GM12878 (cell line): ENCODE results near the gene SFT2D2. TPM values are rescaled to one million over a fixed set of nuclear protein-coding genes. Genes with fewer than 3 reads are reported as not detected.

Experiments
- ATAC-seq: fragments of 200-7000 bp; cut with Tn5 transposase; 3 replicates; pipeline ENCODE4 v1.9.1; 2020; ENCODE audit warnings: mild to moderate bottlenecking, moderate library complexity
- BruUV-seq: library from RNA; stranded (reverse); fragments of 400-500 nt; replicated peaks from 2 replicates; lab custom pipeline; 2021; lab: Mats Ljungman, UMichigan
- CTCF ChIA-PET: fragments of 300-600 bp; sonication (Branson Sonifier 250); formaldehyde crosslinking; extraction: SDS; loops from one replicate; lab custom pipeline; 2021; ENCODE audit warnings: inconsistent platforms; lab: Yijun Ruan, JAX
- POLR2A ChIA-PET: fragments of 350-600 bp; formaldehyde crosslinking; extraction: SDS; loops from one replicate; lab custom pipeline; 2021; ENCODE audit warnings: inconsistent platforms; lab: Charles Lee
- RAD21 ChIA-PET: fragments of 300-600 bp; sonication (Branson Sonifier 250); formaldehyde crosslinking; loops from one replicate; lab custom pipeline; 2023; ENCODE audit warnings: antibody characterized with exemption; ENCODE audit not compliant: unreplicated experiment; lab: Charles Lee
- SMC1A ChIA-PET: fragments of 300-600 bp; sonication (Branson Sonifier 250); formaldehyde crosslinking; loops from one replicate; lab custom pipeline; 2023; ENCODE audit not compliant: unreplicated experiment, uncharacterized antibody; lab: Charles Lee
- DNase-seq: peaks from one replicate; pipeline ENCODE4 v3.0.0-alpha.2; 2011; ENCODE audit warnings: low read depth, low spot score
- FAIRE-seq: peaks from 3 replicates; lab custom pipeline; 2011; peaks lifted over from hg19 to GRCh38; lab: Jason Lieb, UNC
- H2AFZ ChIP-seq: 2 replicates; pipeline ENCODE4 v1.6.0; 2011; ENCODE audit warnings: low read depth, low read length, control low read depth; ENCODE audit not compliant: control insufficient read depth
- H3K27ac ChIP-seq: 2 replicates; pipeline ENCODE4 v1.5.1; 2011; ENCODE audit warnings: control low read depth; ENCODE audit not compliant: control insufficient read depth, insufficient read depth
- H3K27me3 ChIP-seq, 2 experiments: replicated peaks in 1 of 2; 2 replicates each; pipeline versions ENCODE4 v1.6.0 to v1.6.1; 2011; ENCODE audit warnings: low read length in 1 of 2; ENCODE audit not compliant: control insufficient read depth in 2 of 2, insufficient read depth in 2 of 2
- H3K36me3 ChIP-seq, 2 experiments: 2 replicates each; pipeline ENCODE4 v1.5.1; 2011; ENCODE audit warnings: low read length in 1 of 2; ENCODE audit not compliant: control insufficient read depth in 2 of 2, insufficient read depth in 2 of 2
- H3K4me1 ChIP-seq: 2 replicates; pipeline ENCODE4 v1.6.1; 2011; ENCODE audit warnings: mild to moderate bottlenecking, low read length, moderate library complexity, mixed read lengths; ENCODE audit not compliant: control insufficient read depth, insufficient read depth
- H3K4me2 ChIP-seq: 2 replicates; pipeline ENCODE4 v1.6.0; 2011; ENCODE audit warnings: control low read depth; ENCODE audit not compliant: control insufficient read depth, insufficient read depth
- H3K4me3 ChIP-seq: fragments of 200-600 bp; sonication (generic); 2 replicates; pipeline ENCODE4 v1.5.1; 2016
- H3K79me2 ChIP-seq: 2 replicates; pipeline ENCODE4 v1.6.0; 2011; ENCODE audit warnings: low read length; ENCODE audit not compliant: control insufficient read depth, insufficient read depth
- H3K9ac ChIP-seq: 2 replicates; pipeline ENCODE4 v1.8.0; 2011; ENCODE audit warnings: low read length, control low read depth, mixed read lengths; ENCODE audit not compliant: control insufficient read depth, insufficient read depth
- H3K9me3 ChIP-seq: replicated peaks from 3 replicates; pipeline ENCODE4 v1.5.1; 2011; ENCODE audit warnings: mild to moderate bottlenecking, low read length; ENCODE audit not compliant: control insufficient read depth, insufficient read depth
- H4K20me1 ChIP-seq: 2 replicates; pipeline ENCODE4 v1.6.0; 2011; ENCODE audit not compliant: control insufficient read depth, insufficient read depth
- CREM ChIP-seq: IDR thresholded peaks from 2 replicates; pipeline ENCODE4 v1.6.1; 2014; ENCODE audit warnings: antibody characterized with exemption, low read depth
- EED ChIP-seq: sonication (generic); IDR thresholded peaks from 2 replicates; pipeline ENCODE4 v1.6.1; 2016; ENCODE audit warnings: antibody characterized with exemption, low read depth
- HSF1 ChIP-seq: fragments of 150-350 bp; IDR thresholded peaks from 2 replicates; pipeline ENCODE4 v1.6.1; 2014; ENCODE audit warnings: mild to moderate bottlenecking, low read depth, low read length
- IRF4 ChIP-seq: IDR thresholded peaks from 2 replicates; pipeline ENCODE4 v1.6.1; 2011; ENCODE audit warnings: low read depth, low read length
- MAX ChIP-seq: IDR thresholded peaks from 2 replicates; pipeline ENCODE4 v1.6.1; 2012; ENCODE audit warnings: low read depth, low read length, improper control_type of control experiment
- NFYA ChIP-seq: IDR thresholded peaks from 2 replicates; pipeline ENCODE4 v1.6.1; 2011; ENCODE audit warnings: low read depth, mild to moderate bottlenecking, low read length, improper control_type of control experiment, borderline replicate concordance
- NR2C1 ChIP-seq: fragments of 450-650 bp; IDR thresholded peaks from 2 replicates; pipeline ENCODE4 v1.6.1; 2017; ENCODE audit warnings: antibody characterized with exemption, mild to moderate bottlenecking, moderate library complexity
- RCOR1 ChIP-seq: conservative IDR thresholded peaks from 2 replicates; pipeline ENCODE4 v1.6.1; 2012; ENCODE audit warnings: low read depth, low read length, improper control_type of control experiment
- TBL1XR1 ChIP-seq: IDR thresholded peaks from 2 replicates; pipeline ENCODE4 v1.6.1; 2012; ENCODE audit warnings: low read depth, low read length, improper control_type of control experiment
- ZNF207 ChIP-seq: fragments of 450-650 bp; IDR thresholded peaks from 2 replicates; pipeline ENCODE4 v1.6.1; 2014; ENCODE audit warnings: antibody characterized with exemption, mild to moderate bottlenecking, borderline replicate concordance
- WGBS: methylation state at CpG from one replicate; pipeline ENCODE4 v1.1.6; 2016; ENCODE audit warnings: low lambda C conversion rate; ENCODE audit not compliant: insufficient replicate concordance, insufficient coverage; ENCODE audit errors: missing lambda C conversion rate; 5-methylcytosine and 5-hydroxymethylcytosine counted together
- in situ Hi-C: fragments of 300-500 bp; cut with MboI; formaldehyde crosslinking; loops from 9 replicates; pipeline ENCODE4 v1.14.3; 2018; ENCODE audit warnings: mixed read lengths
- intact Hi-C: fragments of 100-400 bp; cut with micrococcal nuclease; formaldehyde crosslinking; loops from one replicate; pipeline ENCODE4 v1.14.2; 2022; ENCODE audit not compliant: unreplicated experiment
- polyA plus RNA-seq, 11 experiments: library from polyadenylated mRNA; depleted of rRNA in 4 of 11; unstranded in 6 of 11; stranded (reverse) in 5 of 11; fragments of >200 nt; fragmentation: Nextera tagmentation in 4 of 11; fragmentation: Illumina TruSeq in 1 of 11; extraction: Ambion mirVana in 4 of 11; extraction: Trizol in 1 of 11; gene quantifications; 1 replicate in 1 of 11; 2 replicates in 10 of 11; pipeline versions ENCODE4 v1.2.1 to v1.2.3, GENCODE V29; 2011 to 2016; ENCODE audit warnings: inconsistent platforms in 2 of 11, missing spikeins in 2 of 11, low read depth in 1 of 11
- total RNA-seq, 4 experiments: library from RNA; depleted of rRNA in 3 of 4; stranded (reverse); fragments of >200 nt in 3 of 4; fragmentation: Illumina TruSeq in 1 of 4; extraction: Trizol in 1 of 4; gene quantifications; 2 replicates each; pipeline versions ENCODE4 v1.2.1 to v1.2.3, GENCODE V29; 2013 to 2021

The SFT2D2 gene
- total and polyA plus RNA-seq, 10 of the 15 experiments (the other 5 are each of a cell fraction or from before 2014, with no cell fraction given), result 5.6 to 49.6 (median 24.9) TPM

GRCh38 chr1:168210312-168210711 lies 15.5 kb upstream of the SFT2D2 start:
- no peaks in the 10 kb centered on the region for H3K79me2 ChIP-seq
- H3K27ac ChIP-seq, result no peak overlapping the region
- 68% methylated on average over 3 of the region's 3 CpGs for WGBS
- POLR2A ChIA-PET, result no interaction called here
- no peaks in the 10 kb centered on the region; the same call in 2 of the 3 replicates for H3K9me3 ChIP-seq
- no peak overlapping the region for H3K4me3 ChIP-seq
- H4K20me1 ChIP-seq, result no peaks in the 10 kb centered on the region
- in situ Hi-C loops (no loop called here), intact Hi-C loops (no loop called here)
- CTCF ChIA-PET, result no interaction called here
- H3K27me3 ChIP-seq, result no peaks in the 10 kb centered on the region
- ATAC-seq (no peak), FAIRE-seq (no peak), DNase-seq (no peak)
- no peaks in the 10 kb centered on the region for H3K36me3 ChIP-seq
- SMC1A ChIA-PET, result no interaction called here
- no peak overlapping the region for H3K4me2 ChIP-seq
- H2AFZ ChIP-seq, result no peak overlapping the region
- TF ChIP-seq CREM (no peak), IRF4 (no peak), EED (no peak), NR2C1 (peak; percentile 24; the same call in 1 of the 2 replicates), TBL1XR1 (no peak)
- H3K9ac ChIP-seq, result no peak overlapping the region
- RAD21 ChIA-PET, result no interaction called here
- H3K4me1 ChIP-seq, result no peaks in the 10 kb centered on the region
- no TSS peak for BruUV-seq

GRCh38 chr1:168213349-168213748 lies 12.5 kb upstream of the SFT2D2 start:
- no peak for ATAC-seq
- BruUV-seq, result no TSS peak
- no peak for DNase-seq
- Histone ChIP-seq H3K4me2 (no peak overlapping the region), H3K79me2 (no peaks in the 10 kb centered on the region), H3K4me1 (no peaks in the 10 kb centered on the region), H3K9ac (no peak overlapping the region), H2AFZ (no peak overlapping the region), H3K9me3 (no peaks in the 10 kb centered on the region; the same call in 2 of the 3 replicates), H4K20me1 (no peaks in the 10 kb centered on the region), H3K27me3 (no peaks in the 10 kb centered on the region), H3K27ac (no peak overlapping the region), H3K36me3 (no peaks in the 10 kb centered on the region), H3K4me3 (no peak overlapping the region)
- CTCF ChIA-PET, result no interaction called here
- TF ChIP-seq ZNF207 (no peak), RCOR1 (no peak), HSF1 (no peak), NFYA (no peak), MAX (no peak)
- FAIRE-seq, result no peak
- intact Hi-C loops, result no loop called here
- 95% methylated on average over 2 of the region's 2 CpGs for WGBS
- in situ Hi-C loops, result no loop called here
- POLR2A ChIA-PET, result no interaction called here
- SMC1A ChIA-PET, result no interaction called here
- RAD21 ChIA-PET, result no interaction called here
